Left ventricle myocardium superior (tissue), 1 donor: ENCODE results near the gene ANO9. TPM values are rescaled to one million over a fixed set of nuclear protein-coding genes. Genes with fewer than 3 reads are reported as not detected.
"Not testable (repeated sequence)": the region's sequence is repeated elsewhere in the genome, so short reads cannot be mapped to it uniquely, and the experiment has no call there.

Experiments
- ATAC-seq: fragments of 200-7000 bp; cut with Tn5 transposase; one replicate; pipeline ENCODE4 v1.9.1; 2020; ENCODE audit warnings: mild to moderate bottlenecking, moderate library complexity
- DNase-seq: peaks from one replicate; pipeline ENCODE4 v3.0.0-alpha.2; 2020
- intact Hi-C: fragments of 100-400 bp; cut with micrococcal nuclease; formaldehyde crosslinking; loops from one replicate; pipeline ENCODE4 v1.11.0; 2022
- total RNA-seq: library from RNA; stranded (reverse); fragmentation: NEBNext Ultra II Directional; extraction: Animal tissue kit (Norgen Biotek cat#: 25700); gene quantifications from one replicate; pipeline ENCODE4 v1.2.1, GENCODE V29; 2021
- donor health status: DM: no; HTN: yes; CAD: no; lungs with severe emphysema.

The ANO9 gene
- total RNA-seq, 1 donor from 2014 or later, result 1.3 TPM

- no peak for ATAC-seq
- peak; percentile 29 for DNase-seq
- intact Hi-C loops, result no loop called here
Measured at GRCh38 chr11:394858-395655, 46.8 kb downstream of the ANO9 start.

GRCh38 chr11:394034-394857 is 47.6 kb downstream of the ANO9 start, which contains the start of gene PKP3:
PKP3 (plus strand) TSS chr11:394209; CDS start chr11:394293, 84 bp downstream.
- intact Hi-C loops, result no loop called here
- ATAC-seq, result peak; percentile 68
- peak; percentile 59 for DNase-seq

GRCh38 chr11:393219-394033 is 48.4 kb downstream of the ANO9 start:
- no peak for ATAC-seq
- intact Hi-C loops, result no loop called here
- peak; percentile 30 for DNase-seq

GRCh38 chr11:392102-392777 is 49.6 kb downstream of the ANO9 start:
- intact Hi-C loops, result no loop called here
- ATAC-seq, result no peak

GRCh38 chr11:391117-392017 is 50.4 kb downstream of the ANO9 start:
- intact Hi-C loops, result no loop called here
- peak; percentile 26 for DNase-seq
- no peak for ATAC-seq

More at GRCh38 chr11:392102-392777, 49.6 kb downstream of the ANO9 start:
- peak; percentile 22 for DNase-seq

- ATAC-seq (no peak), DNase-seq (no peak)
- intact Hi-C loops, result no loop called here
Measured at GRCh38 chr11:390175-390574, 51.6 kb downstream of the ANO9 start.

GRCh38 chr11:389369-389768 is 52.4 kb downstream of the ANO9 start:
- intact Hi-C loops, result not testable (repeated sequence)

GRCh38 chr11:387193-387793 is 54.5 kb downstream of the ANO9 start:
- DNase-seq (no peak), ATAC-seq (no peak)
- intact Hi-C loops, result no loop called here

More at GRCh38 chr11:389369-389768, 52.4 kb downstream of the ANO9 start:
- not testable (repeated sequence) for ATAC-seq, DNase-seq

GRCh38 chr11:386483-386882 is 55.3 kb downstream of the ANO9 start:
- DNase-seq (no peak), ATAC-seq (no peak)
- intact Hi-C loops, result no loop called here

GRCh38 chr11:385594-386351 is 56.0 kb downstream of the ANO9 start:
- peak; percentile 30 for DNase-seq
- intact Hi-C loops, result no loop called here
- ATAC-seq, result no peak

GRCh38 chr11:384511-384910 is 57.3 kb downstream of the ANO9 start:
- no peak for ATAC-seq
- intact Hi-C loops, result no loop called here
- peak; percentile 16 for DNase-seq

GRCh38 chr11:383431-383830 is 58.4 kb downstream of the ANO9 start:
- intact Hi-C loops, result no loop called here
- ATAC-seq (no peak), DNase-seq (no peak)

- ATAC-seq, result no peak
- intact Hi-C loops, result no loop called here
- DNase-seq, result no peak
Measured at GRCh38 chr11:382081-382629, 59.7 kb downstream of the ANO9 start.

GRCh38 chr11:381501-382072 is 60.2 kb downstream of the ANO9 start:
- intact Hi-C loops, result no loop called here
- DNase-seq (peak; percentile 17), ATAC-seq (no peak)

GRCh38 chr11:380996-381395 is 60.8 kb downstream of the ANO9 start:
- intact Hi-C loops, result no loop called here
- DNase-seq (peak; percentile 20), ATAC-seq (no peak)

GRCh38 chr11:380491-380890 is 61.3 kb downstream of the ANO9 start:
- no peak for ATAC-seq
- intact Hi-C loops, result no loop called here
- DNase-seq, result peak; percentile 23
